NCI-H2081 treated with DMSO at 0.1 percent for 48 hours (cell line): ENCODE measurements around the gene HAUS7.
"Not testable (repeated sequence)": the region's sequence is repeated elsewhere in the genome, so short reads cannot be mapped to it uniquely, and the experiment has no call there.

ENCODE experiments used
- DNase-seq: peaks from one replicate; lab custom pipeline; 2025; lab: John Stamatoyannopoulos, UW

Gene HAUS7

GRCh38 chrX:153408221-153408721 lies 62.1 kb downstream of the HAUS7 start:
- DNase-seq, result no peak

- no peak for DNase-seq
Observed at GRCh38 chrX:153407736-153408135, 62.6 kb downstream of the HAUS7 start.

- no peak for DNase-seq
Observed at GRCh38 chrX:153406903-153407302, 63.5 kb downstream of the HAUS7 start.

GRCh38 chrX:153406011-153406410 lies 64.4 kb downstream of the HAUS7 start:
- DNase-seq, result no peak

GRCh38 chrX:153405426-153405825 lies 65.0 kb downstream of the HAUS7 start:
- DNase-seq, result no peak

- not testable (repeated sequence) for DNase-seq
Observed at GRCh38 chrX:153404333-153404732, 66.0 kb downstream of the HAUS7 start.

- no peak for DNase-seq
Observed at GRCh38 chrX:153401133-153401764, 69.1 kb downstream of the HAUS7 start, which contains the start of gene PNMA6E. TSS of gene PNMA6E (minus strand) at chrX:153401350. CDS start at chrX:153398849, 2,501 bp downstream.

- DNase-seq, result no peak
Observed at GRCh38 chrX:153400146-153401132, 69.9 kb downstream of the HAUS7 start.

GRCh38 chrX:153398275-153398960 lies 72.0 kb downstream of the HAUS7 start:
- no peak for DNase-seq
